ACC112 (cell line): Measurements from ENCODE around the gene APLN.

Source experiments
- H2AFZ ChIP-seq: fragments of 200-600 bp; sonication (generic); one replicate; pipeline ENCODE4 v1.6.0; 2017; ENCODE audit warnings: antibody characterized with exemption, low read length; ENCODE audit not compliant: unreplicated experiment
- H3K27ac ChIP-seq: fragments of 200-600 bp; sonication (generic); 2 replicates; pipeline ENCODE4 v1.5.1; 2014; ENCODE audit warnings: low read depth, mild to moderate bottlenecking, antibody characterized with exemption, low read length, moderate library complexity
- H3K27me3 ChIP-seq: fragments of 200-600 bp; sonication (generic); 2 replicates; pipeline ENCODE4 v1.6.1; 2014; ENCODE audit warnings: mild to moderate bottlenecking, antibody characterized with exemption, low read length, moderate library complexity, mixed read lengths; ENCODE audit not compliant: insufficient read depth
- H3K36me3 ChIP-seq: fragments of 200-600 bp; sonication (generic); 2 replicates; pipeline ENCODE4 v1.6.1; 2016; ENCODE audit warnings: mild to moderate bottlenecking, antibody characterized with exemption, low read length, moderate library complexity, mixed read lengths; ENCODE audit not compliant: insufficient read depth
- H3K4me1 ChIP-seq: fragments of 200-600 bp; sonication (generic); one replicate; pipeline ENCODE4 v1.6.1; 2016; ENCODE audit warnings: low read length, mixed read lengths; ENCODE audit not compliant: insufficient read depth, unreplicated experiment, control insufficient read depth
- H3K4me3 ChIP-seq: fragments of 200-600 bp; sonication (generic); 2 replicates; pipeline ENCODE4 v1.5.1; 2014; ENCODE audit warnings: mild to moderate bottlenecking, low read depth, low read length
- H3K79me2 ChIP-seq: fragments of 200-600 bp; sonication (generic); one replicate; pipeline ENCODE4 v1.6.0; 2016; ENCODE audit warnings: low read length; ENCODE audit not compliant: control insufficient read depth, unreplicated experiment, insufficient read depth

APLN gene

DNA sequence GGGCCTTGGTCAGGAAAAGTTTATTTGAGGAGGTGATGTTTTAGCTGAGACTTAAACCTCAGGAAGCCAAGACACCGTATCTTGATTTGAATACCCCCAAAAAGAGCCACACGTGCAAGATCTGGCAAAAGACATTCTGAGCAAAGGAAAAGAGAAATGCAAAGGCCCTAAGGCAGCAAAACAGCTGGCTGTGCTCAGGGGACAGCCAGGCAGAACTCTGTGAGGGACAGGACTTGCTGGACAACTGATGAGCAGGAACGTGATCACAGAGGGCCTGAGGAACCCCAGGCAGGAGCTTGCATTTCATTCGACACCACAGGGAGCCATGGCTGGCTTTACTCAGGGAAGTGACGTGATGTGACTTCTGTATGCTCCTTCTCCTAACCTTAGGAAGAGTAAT is 58.7 kb downstream of the APLN start:
- Histone ChIP-seq H3K4me1 (peaks cover 11% of the 10 kb centered on the region), H3K27ac (no peak overlapping the region), H3K4me3 (no peak overlapping the region), H3K36me3 (no peaks in the 10 kb centered on the region), H3K79me2 (no peaks in the 10 kb centered on the region), H2AFZ (no peak overlapping the region), H3K27me3 (no peaks in the 10 kb centered on the region)
